Stimulated activated CD4-positive, alpha-beta T cell treated with anti-CD3 and anti-CD28 coated beads, Interleukin-15, amount 100 ng/mL, for 1 hour (primary cell): ENCODE data around the gene TRAPPC3.

Experiments
- DNase-seq, 2 donors: peaks; one replicate each; pipeline ENCODE4 v3.0.0-alpha.2; 2020; ENCODE audit warnings: low read depth in 1 of 2, low spot score in 1 of 2

The TRAPPC3 gene

DNA sequence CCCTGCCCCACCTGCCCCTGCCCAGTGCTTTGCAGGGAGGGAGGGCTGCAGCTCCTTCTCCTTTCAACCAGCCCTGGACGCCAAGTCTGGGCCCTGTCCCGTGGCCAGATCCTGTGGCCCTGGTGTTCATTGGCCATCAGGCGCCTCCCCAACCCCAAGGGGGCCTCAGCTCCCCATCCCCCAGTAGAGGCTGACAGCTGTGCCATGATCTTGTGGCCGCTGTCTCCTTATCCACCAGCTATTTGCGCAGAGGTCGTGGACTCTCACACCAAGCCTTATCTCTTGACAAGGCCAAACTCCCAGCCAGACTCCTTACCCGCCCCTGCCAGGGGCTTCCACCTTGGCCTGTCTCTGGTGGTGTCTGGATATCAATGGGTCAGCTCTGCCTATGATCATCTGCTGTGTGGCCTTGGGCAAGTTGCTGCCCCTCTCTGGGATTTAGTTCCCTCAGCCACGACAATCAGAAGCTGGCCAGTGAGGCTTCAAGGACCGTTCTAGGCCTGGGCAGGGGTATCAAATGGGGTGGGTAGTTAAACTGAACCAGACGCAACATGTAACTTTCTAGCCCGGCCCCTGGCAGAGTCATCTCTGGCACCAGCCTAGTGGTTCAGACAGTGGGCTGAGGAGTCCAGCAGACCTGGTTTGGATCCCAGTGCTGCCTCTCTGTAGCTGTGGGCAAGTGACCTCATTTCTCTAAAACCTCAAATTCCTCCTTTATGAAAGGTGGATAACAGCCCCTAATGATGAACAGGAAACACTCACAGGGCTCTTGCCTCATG lies 21.0 kb downstream of the TRAPPC3 start:
- no peak for DNase-seq

- DNase-seq = no peak
Measured at GRCh38 chr1:36126797-36127500, 22.3 kb downstream of the TRAPPC3 start.

GRCh38 chr1:36126005-36126716 lies 23.1 kb downstream of the TRAPPC3 start:
- DNase-seq = no peak

GRCh38 chr1:36125129-36125991 lies 23.9 kb downstream of the TRAPPC3 start, which contains the start of gene COL8A2:
Gene COL8A2 (minus strand): TSS chr1:36125222. CDS start chr1:36100242, 24,980 bp downstream.
- DNase-seq = no peak

DNA sequence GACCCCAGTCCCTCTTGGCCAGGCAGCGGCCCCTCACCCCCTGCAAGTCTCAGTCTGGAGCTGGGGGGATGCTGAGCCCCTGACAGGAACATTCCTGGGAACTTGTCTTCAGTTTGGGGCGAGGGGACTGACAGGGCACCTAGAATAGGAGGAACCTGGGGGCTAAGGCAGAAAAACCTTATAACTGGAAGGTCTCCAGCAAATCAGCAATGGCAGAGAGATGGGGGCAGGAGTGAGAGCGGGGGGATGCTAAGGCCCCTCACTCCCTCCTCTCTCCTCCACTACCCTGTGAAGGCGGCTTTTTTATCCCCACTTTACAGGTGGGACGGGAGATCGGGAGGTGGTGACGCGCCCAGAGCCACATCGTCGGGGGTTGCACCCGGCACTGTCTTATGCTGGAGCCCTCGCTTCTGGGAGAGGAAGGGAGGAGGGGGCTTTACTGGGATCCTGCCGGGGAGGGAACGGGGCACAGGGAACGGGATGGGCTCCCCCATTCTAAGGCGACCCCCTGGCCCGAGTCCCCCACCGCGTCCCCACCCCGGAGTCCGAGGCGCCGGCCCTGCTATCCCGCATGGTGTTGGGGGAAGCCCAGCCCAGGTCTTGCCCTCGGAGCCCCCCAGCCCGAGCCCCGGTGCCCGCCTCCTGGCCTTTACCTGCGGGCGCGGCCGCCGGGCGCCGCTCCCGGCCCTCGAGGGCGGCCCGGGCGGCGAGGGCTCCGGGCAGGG lies 24.7 kb downstream of the TRAPPC3 start:
- DNase-seq = no peak

DNA sequence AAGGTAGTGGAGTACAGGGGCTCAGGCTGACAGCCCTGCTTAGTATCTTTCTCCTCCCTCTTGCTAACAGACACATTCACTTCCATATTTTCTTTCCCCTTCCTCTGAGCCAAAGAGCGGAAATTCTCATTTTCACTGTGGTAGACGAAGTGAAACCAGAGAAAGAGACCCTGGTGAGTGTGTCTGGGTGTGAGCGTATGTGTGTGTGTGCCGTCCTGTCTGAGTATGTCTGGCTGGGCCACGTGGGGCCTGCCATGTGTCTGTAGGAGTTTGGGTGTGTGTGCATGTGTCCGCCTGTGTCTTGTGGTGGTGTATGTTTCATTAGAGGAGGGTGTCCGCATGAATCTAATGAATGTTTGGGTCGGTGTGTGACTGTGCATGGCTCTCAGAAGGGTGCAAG lies 25.9 kb downstream of the TRAPPC3 start:
- DNase-seq = no peak

- DNase-seq = no peak
Measured at GRCh38 chr1:36122062-36123030, 26.9 kb downstream of the TRAPPC3 start.

DNA sequence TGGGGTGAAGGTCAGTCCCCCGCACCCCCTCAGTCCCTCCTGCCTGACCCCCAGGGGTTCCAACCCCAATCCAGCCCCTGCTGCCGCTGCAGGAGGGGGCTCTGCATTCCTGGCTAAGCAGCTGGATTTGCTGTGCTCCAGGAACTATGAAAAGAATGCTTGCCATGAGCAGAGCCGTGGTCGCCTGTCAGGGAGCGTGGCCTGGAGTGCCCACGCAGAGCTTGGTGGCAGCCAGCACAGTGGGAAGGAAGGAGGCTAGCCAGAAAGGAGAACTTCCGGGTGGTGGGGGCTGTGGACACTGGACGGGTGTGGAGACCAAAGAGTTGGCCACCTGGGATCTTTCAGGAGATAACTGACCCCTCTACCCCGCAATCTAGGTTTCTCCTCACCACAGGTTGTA lies 29.8 kb downstream of the TRAPPC3 start:
- DNase-seq = no peak

DNA sequence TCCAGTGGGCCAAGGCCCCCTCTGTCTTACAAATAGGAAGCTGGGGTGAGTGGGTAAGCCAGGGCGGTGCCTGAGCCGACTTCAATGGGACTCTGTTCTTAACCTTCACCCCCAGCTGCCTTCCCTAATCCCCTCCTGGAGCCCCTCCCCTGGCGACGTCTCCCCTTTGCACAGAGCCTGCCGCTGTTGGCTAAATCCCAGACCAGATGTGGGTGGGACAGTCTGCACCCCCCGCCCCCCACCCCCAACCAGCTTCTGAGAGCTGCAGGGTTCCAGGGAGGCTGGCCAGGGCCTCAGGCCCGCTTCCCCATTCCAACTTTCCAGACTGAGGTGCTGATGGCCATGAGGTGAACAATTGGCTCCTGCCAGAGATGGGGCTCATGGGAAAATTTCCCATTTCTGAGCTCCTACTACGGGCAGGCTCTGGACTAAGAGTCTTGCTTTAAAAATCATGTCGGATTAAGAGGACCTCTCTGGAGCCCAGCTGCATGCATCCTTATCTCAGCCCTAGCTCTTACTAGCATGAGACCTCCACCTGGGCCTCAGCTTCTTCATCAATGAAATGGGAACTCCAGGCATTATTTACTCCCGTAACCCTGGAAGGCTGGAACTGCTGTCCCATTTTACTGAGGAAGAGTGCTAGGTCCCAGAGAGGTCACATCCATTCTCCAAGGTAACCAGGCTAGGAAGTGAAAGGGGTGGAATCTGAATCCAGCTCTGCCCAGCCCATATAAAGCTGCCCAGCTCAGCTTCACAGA lies 30.7 kb downstream of the TRAPPC3 start:
- DNase-seq = no peak

- DNase-seq = no peak
Measured at GRCh38 chr1:36116901-36117300, 32.4 kb downstream of the TRAPPC3 start.

DNA sequence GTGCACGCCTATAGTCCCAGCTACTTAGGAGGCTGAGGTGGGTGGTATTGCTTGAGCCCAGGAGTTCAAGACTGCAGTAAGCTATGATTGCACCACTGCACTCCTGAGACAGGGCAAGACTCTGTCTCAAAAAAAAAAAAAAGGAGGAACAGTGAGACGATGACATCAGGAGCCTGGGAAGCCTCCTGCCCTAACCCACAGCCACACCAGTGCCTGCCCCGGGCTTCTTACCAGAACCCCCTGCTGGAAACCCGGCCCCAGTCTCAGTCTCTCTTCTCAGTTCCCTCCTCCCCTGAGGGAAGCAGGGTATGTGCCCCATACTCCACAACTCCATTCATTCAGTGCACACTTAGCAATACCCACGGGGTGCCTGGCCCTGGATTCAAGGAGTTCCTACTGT lies 33.4 kb downstream of the TRAPPC3 start:
- DNase-seq = no peak

GRCh38 chr1:36115200-36115669 lies 34.1 kb downstream of the TRAPPC3 start:
- DNase-seq = no peak

- DNase-seq = no peak
Measured at GRCh38 chr1:36114371-36114770, 34.9 kb downstream of the TRAPPC3 start.

DNA sequence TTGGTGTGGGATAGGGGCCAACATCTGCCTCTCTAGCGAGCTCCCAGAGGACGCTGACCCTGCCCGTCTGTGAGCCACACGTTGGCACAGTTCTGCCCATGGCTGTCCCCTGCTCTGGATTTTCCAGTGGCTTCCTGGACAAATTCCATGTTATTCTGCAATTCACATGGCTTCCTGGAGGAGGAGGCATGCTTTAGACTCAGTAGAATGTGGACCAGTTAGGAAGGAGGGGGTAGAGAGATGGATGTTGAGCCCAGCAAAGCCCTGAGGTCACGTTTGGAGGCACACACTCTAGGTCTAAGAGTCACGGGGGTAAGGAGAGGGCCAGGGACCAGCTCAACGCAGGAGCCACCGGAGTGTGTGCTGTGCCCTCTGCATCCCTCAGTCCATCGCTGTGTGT lies 36.5 kb downstream of the TRAPPC3 start:
- no peak for DNase-seq

GRCh38 chr1:36111151-36111550 lies 38.1 kb downstream of the TRAPPC3 start:
- no peak for DNase-seq

- no peak for DNase-seq
Measured at GRCh38 chr1:36109041-36109679, 40.1 kb downstream of the TRAPPC3 start.

DNA sequence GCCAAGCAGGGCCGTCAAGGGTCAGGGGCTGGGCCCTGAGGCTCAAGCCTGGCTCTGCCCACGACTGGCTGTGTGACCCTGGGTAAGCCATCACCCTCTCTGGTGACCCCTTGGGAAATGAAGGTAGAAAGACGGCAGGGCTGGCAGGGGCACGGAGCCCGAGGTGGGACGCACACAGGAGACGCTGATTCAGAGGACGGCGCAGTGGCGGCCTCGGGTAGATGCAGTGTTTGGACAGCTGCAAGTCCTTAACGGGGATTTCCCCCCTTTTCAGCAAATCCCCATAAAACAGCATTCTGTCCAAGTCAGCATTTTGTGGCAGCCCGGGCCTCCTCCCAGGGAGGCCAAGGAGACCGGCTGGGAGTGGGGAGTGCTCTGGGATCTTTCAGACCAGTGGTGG lies 41.0 kb downstream of the TRAPPC3 start:
- DNase-seq = no peak

GRCh38 chr1:36107394-36107793 lies 41.9 kb downstream of the TRAPPC3 start:
- no peak for DNase-seq
